NCI-H2107 treated with DMSO at 0.1 percent for 48 hours (cell line): Measurements from ENCODE around the gene ANO4.
"Not testable (repeated sequence)": the region's sequence is repeated elsewhere in the genome, so short reads cannot be mapped to it uniquely, and the experiment has no call there.

Source experiments
- DNase-seq: peaks from one replicate; lab custom pipeline; 2025; ENCODE audit not compliant: unreplicated experiment; lab: John Stamatoyannopoulos, UW

The ANO4 gene

GRCh38 chr12:100868487-100868886 lies 73.9 kb downstream of the ANO4 start:
- DNase-seq: no peak

GRCh38 chr12:100871195-100871734 lies 76.7 kb downstream of the ANO4 start:
- no peak for DNase-seq

- DNase-seq: no peak
Observed at GRCh38 chr12:100875156-100875555, 80.6 kb downstream of the ANO4 start.

- no peak for DNase-seq
Observed at GRCh38 chr12:100875771-100876170, 81.2 kb downstream of the ANO4 start.

GRCh38 chr12:100877776-100878175 lies 83.2 kb downstream of the ANO4 start:
- DNase-seq: no peak

GRCh38 chr12:100895192-100895591 lies 100.6 kb downstream of the ANO4 start:
- DNase-seq: no peak

- DNase-seq: no peak
Observed at GRCh38 chr12:100896192-100896591, 101.6 kb downstream of the ANO4 start.

- no peak for DNase-seq
Observed at GRCh38 chr12:100897240-100897639, 102.7 kb downstream of the ANO4 start.

GRCh38 chr12:100899301-100899700 lies 104.7 kb downstream of the ANO4 start:
- DNase-seq: no peak

GRCh38 chr12:100900808-100901207 lies 106.2 kb downstream of the ANO4 start:
- no peak for DNase-seq

- no peak for DNase-seq
Observed at GRCh38 chr12:100901266-100901665, 106.7 kb downstream of the ANO4 start.

GRCh38 chr12:100904270-100904669 lies 109.7 kb downstream of the ANO4 start:
- no peak for DNase-seq

- DNase-seq: no peak
Observed at GRCh38 chr12:100908501-100908900, 113.9 kb downstream of the ANO4 start.

- DNase-seq: no peak
Observed at GRCh38 chr12:100913872-100914592, 119.5 kb downstream of the ANO4 start.

- no peak for DNase-seq
Observed at GRCh38 chr12:100919116-100919515, 124.5 kb downstream of the ANO4 start.

GRCh38 chr12:100920493-100920892 lies 125.9 kb downstream of the ANO4 start:
- no peak for DNase-seq

- no peak for DNase-seq
Observed at GRCh38 chr12:100926669-100927248, 132.2 kb downstream of the ANO4 start.

GRCh38 chr12:100927826-100928225 lies 133.2 kb downstream of the ANO4 start:
- no peak for DNase-seq

- DNase-seq: no peak
Observed at GRCh38 chr12:100932571-100932970, 138.0 kb downstream of the ANO4 start.

- DNase-seq: not testable (repeated sequence)
Observed at GRCh38 chr12:100933531-100933930, 139.0 kb downstream of the ANO4 start.

- no peak for DNase-seq
Observed at GRCh38 chr12:100935929-100936328, 141.4 kb downstream of the ANO4 start.

- no peak for DNase-seq
Observed at GRCh38 chr12:100936661-100937060, 142.1 kb downstream of the ANO4 start.

- DNase-seq: no peak
Observed at GRCh38 chr12:100940503-100940902, 145.9 kb downstream of the ANO4 start.
